Activated CD8-positive, alpha-beta memory T cell treated with anti-CD3 and anti-CD28 coated beads, Interleukin-2, amount 50 U/mL, for 48 hours (primary cell): Measurements from ENCODE around the gene COMT.

Source experiments
- DNase-seq: peaks from one replicate; pipeline ENCODE4 v3.0.0-alpha.2; 2020

COMT gene

DNA sequence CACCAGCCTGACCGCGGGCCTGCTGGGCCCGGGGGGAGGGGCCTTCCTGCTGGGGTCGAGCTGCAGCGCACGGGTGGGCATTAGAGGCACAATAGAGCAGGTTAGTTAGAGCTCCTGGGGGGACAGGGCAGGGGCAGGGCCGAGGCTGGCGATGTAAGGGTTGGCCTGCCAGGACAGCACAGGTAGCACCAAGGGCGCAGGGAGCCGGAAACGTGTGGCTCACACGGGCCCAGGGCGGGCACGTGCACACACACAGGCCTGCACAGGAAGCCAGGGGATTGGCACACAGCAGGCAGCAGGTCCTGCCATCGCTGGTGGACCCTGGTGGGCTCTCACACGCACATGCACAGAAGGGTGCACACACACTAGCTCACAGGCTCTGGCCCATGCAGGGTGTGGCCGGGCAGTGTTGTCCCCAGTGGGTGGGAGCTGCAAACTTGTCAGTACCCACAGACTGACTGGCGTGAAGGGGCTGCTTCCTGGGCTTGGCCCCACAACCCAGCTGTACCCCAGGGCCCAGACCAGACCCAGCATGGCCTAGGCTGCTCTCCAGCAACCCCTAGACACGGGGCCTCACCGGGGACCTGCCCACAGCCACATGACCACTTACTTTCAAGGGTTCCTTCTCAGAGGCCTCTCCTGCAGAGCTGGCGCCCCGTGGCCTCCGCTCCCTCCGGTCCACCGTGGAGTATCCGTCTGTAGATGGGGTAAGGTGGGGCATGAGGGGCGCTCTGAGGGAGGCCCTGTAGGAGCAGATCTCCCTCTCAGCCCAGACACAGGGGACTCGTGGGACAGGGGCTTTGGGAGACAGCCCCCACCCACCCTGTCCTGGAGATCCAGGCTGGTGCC is 29.9 kb downstream of the COMT start:
- DNase-seq, result no peak

DNA sequence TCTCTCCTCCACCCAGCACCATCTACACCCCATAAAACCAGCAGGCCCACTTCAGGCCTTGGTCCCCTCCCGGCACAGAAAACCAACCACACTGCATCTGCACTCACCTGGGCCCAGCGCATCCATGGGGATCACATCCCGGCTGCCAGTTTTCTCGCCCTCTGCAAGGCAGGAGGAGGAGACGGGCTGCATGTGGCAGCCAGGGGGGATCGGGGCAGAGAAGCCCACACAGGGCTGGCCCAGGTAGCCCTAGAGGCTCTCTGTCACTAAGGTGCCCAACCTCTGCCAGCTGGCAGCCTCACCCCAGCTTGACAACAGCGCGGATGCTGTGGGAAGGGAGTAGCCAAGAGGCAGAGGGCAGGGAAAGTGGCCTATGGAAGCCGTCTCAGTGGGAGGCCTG is 30.7 kb downstream of the COMT start:
- no peak for DNase-seq

DNA sequence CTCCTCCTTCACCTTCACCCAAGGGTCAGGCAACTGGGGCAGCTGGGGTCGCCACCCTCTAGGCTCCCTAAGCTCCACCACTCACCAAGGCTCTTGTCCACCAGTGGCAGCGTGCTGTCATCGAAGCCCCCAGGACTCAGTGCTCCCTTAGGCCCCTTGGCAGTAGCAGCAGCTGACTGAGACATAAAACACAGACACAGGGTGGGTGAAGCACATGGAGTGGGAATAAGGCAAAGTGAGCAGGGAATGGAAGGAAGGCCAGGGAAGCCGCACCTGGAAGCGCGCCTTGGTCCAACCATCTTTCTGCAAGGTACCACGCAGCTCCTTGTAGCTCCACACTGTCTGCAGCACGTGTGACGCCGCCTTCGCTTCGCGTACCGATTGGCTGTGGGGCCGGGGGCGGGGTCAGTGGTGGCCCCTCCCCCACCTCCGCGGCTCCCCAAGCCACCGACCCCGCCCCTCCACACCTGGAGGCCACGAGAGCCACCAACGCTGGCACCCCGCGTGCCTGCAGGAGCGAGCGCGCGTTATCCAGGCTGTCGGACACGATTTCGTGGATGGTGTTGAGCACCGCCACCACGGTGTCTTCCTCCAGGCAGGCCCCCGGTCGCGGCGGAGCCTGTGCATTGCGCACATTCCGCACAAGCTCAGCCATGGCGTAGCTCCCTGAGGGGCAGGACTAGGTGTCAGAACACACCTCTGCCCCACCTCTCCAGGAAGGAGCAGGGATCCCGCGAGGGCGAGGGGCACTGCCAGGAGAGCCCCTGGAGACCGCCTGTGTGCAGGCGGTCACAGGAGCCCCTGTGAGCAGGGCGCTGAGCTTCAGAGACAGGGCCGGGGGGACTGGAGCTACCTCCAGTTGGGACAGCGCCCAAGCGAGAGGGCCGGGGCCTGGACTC is 31.3 kb downstream of the COMT start:
- no peak for DNase-seq

GRCh38 chr22:19973551-19974267 is 32.1 kb downstream of the COMT start:
- DNase-seq, result no peak

GRCh38 chr22:19974268-19974861 is 32.8 kb downstream of the COMT start:
- DNase-seq, result no peak

- no peak for DNase-seq
These were observed 33.5 kb downstream of the COMT start for GRCh38 chr22:19974935-19975706.

- DNase-seq, result no peak
These were observed 34.1 kb downstream of the COMT start for GRCh38 chr22:19975707-19976035.

DNA sequence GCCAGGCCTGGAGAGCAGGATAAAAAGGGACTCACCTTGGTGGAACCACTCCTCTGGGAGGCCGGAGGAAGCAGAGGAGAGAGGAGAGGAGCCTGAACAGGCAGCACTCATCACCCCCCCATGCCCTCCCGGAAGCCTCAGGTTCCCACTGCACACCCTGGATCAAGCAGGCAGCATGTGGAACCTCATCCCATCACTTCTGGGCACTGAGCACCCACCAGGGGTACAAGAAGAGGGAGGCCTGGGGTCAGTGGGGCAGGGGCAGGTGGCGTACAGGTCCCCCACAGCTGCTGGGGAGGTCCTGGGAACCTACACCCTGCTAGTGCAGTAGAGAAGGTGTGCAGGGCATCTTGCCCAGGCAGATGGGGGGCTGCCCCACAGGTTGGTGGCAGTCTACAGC is 35.1 kb downstream of the COMT start:
- no peak for DNase-seq

DNA sequence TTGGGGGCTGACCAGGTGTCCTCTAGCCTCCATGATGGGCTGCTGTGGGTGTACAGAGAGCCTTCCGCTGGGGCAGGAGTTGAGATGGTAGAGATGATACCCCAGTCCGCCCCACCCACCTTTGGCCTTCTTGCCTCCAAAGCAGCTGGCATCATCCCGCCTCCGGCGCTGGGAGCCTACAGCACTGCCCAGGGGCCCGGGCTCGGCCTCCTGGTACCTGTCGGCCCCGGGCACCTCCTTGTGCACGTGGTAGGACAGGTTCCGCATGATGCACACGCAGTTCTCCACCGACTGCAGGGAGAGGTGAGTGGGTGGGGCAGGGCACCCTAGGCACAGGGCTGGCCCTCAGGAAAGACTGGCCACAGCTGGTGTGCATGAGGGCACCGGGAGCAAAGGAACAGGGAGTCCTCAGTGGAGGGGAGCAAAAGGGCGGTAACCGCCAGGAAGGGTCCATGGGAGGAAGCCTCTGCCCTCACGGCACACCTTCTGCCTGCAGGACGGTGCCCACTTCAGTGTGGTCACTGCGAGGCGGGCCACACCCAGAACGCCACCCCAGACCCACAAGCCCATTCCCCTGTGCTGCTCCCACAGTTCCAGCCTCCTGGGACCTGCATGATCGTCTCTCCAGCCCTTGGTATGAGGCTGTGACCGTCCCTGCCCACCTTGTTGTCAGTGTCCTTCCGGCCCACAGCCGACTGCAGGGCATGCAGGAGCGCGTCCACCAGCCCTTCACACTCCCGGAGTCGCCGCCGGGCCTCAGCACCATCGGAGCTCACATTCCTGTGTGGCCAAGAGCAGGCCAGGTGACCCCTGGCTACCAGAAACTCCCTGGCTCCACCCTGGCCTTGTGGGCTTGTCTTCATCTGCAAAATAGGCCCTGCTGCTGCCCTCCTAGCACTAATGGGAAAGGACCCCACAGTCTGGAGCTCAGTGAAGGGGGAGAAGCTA is 36.0 kb downstream of the COMT start:
- DNase-seq, result no peak

GRCh38 chr22:19978748-19979147 is 37.2 kb downstream of the COMT start:
- DNase-seq, result no peak

DNA sequence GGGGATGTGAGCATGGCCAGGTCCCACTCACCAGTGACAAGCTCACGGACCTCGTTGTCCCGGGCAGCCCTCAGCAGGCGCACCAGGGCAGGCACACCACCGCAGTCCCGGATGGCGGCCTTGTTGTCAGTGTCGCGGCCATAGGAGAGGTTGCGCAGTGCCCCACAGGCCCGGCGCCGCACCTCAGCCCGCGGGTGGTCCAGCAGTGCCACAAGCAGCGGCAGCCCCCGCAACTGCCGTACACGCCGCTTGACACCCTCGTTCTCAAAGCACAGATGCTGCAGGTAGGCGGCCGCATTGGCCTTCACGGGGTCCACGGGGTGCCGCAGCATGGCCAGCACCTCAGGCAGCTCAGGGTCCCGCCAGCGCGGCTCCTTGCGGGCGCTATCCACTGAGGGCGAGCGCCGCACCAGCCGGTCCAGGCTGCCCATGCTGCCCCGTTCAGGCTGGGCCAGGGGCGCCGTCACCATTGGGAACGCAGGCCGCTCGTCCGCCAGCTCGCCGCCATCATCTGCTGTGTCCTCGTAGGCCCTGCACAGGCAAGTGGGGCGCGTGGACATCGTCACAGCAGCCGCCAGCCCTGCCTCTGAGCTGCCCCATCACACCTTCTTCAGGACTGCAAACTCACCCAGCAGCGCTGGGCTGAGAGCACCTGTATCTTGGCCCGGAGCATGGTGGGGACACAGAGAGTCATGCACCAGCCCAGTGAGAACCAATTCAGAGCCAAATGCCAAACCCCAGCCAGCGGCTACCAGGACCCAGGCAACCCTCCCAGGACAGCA is 38.3 kb downstream of the COMT start:
- no peak for DNase-seq

DNA sequence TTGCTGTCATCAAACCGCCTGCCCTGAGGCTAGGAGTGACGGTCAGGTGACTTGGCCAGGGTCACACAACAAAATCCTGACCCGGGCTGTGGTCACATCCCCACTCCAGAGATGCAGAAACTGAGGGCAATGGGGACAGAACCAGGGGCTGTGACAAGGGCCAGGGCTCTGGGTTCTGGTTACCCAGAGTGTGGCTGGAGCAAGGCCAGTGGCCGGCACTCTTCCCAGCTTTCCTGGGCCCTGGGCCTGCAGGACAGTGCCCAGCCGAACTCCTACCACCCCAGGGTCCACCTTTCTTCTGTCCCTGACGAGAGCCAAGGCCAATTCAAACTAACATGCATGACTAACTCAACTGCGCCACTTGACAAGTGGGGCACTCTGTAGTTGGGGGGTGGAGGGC is 39.2 kb downstream of the COMT start:
- no peak for DNase-seq

GRCh38 chr22:19981171-19981960 is 39.8 kb downstream of the COMT start:
- no peak for DNase-seq

GRCh38 chr22:19981961-19982920 is 40.7 kb downstream of the COMT start:
- no peak for DNase-seq

DNA sequence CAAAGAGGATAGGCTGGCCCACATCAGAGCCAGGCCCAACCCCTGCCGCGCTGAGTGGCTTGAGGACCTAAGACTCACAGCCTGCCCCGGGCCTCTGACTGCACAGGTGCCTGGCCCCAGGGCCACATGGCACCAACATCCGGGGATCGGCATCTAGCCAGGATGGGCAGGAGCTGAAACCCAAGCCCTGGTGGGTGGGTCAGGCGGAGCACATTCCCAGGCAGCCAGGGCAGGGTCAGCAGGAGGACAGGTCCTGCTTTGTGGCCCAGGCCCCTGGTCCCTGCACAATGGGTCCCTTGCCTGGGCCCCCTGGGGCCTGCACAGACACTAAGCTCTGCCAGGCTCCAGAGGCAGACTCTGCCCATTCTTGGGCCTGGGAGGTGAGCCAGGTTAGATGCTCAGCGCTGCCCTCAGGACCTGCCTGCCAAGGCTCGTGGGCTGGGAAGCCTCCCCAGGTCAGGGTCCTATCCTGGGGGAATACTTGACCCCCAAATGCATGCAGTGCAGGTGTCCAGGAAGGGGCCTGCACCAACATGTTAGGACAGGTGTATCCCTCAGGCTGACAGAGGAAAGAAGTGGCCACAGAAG is 41.5 kb downstream of the COMT start:
- DNase-seq, result no peak

- DNase-seq, result no peak
These were observed 42.2 kb downstream of the COMT start for GRCh38 chr22:19983741-19984140.

GRCh38 chr22:19984201-19984753 is 42.7 kb downstream of the COMT start:
- DNase-seq, result no peak
